HG02970 (cell line): ENCODE measurements around the gene PANK4.

Experiments
- ATAC-seq: cut with Tn5 transposase; IDR thresholded peaks from one replicate; pipeline ENCODE4 v1.9.1; 2021; ENCODE audit warnings: mild to moderate bottlenecking, moderate library complexity, moderate number of reproducible peaks; ENCODE audit not compliant: unreplicated experiment, low FRiP score

PANK4 gene

DNA sequence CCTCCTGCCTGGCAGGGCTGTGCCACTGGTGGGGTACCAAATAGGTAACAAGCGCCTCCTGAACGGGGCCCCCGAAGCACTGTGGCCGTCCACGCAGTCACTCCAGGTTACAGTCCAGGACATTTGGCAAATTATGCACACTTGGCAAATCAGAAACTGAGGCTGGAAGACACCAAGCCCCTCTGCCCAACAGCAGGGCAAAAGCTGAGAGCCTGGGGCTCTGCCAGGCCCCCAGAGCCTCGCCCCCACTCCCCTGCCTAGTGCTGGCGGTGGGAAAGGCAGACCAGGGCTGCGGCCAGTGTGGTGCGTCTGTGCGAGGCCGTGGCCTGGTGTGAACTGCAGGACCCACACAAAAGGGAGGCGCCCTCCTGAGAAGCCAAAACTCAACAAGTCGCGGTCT, 9.4 kb downstream of the PANK4 start:
- ATAC-seq: no peak

GRCh38 chr1:2516124-2516523, 10.3 kb downstream of the PANK4 start:
- ATAC-seq: no peak

GRCh38 chr1:2515763-2516080, 10.7 kb downstream of the PANK4 start:
- ATAC-seq: no peak

DNA sequence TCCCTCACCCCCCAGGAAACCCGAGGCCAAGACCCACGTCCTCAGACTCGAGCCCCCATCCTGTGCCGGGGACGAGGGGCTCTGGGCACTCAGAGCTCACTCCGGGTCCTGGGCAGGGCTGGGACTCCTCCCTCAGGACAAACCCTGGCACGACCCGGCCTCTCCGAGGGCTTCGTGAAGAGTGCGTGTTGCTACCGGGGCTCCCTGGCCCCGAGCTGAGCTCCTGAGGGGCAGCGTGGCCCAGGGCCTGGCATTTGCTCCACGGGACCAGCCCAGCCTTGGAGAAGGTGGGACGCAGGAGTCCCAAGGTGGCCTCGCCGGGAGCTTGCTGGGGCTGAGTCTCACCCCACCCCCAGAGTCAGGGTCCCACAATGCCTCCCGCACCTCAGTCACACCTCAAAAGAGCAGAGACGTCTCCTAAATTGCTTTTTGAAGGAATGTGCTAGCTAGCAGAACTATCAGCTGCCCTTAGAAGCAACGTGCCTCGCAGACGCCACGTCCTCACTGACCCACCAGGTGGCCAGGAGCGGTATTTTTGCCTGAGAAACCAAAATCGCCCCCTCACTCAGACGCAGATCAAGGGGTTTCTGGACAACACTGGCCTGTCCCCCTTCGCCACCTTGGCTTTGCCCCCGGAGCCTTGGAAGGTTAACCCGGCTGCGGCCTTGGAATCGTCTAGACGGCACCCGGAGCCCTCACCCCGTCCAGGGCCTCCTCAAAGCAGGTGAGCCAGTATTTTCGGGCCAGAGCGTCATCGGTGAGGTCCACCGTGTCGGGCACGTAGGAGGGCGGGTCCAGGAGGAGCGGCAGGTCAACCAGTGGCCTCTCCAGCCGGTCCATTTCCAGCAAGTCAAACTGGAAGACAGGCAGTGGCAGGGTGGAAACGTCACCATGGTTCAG, 11.3 kb downstream of the PANK4 start:
- no peak for ATAC-seq

GRCh38 chr1:2513939-2514652, 12.3 kb downstream of the PANK4 start:
- ATAC-seq: no peak

GRCh38 chr1:2512862-2513421, 13.5 kb downstream of the PANK4 start:
- no peak for ATAC-seq

DNA sequence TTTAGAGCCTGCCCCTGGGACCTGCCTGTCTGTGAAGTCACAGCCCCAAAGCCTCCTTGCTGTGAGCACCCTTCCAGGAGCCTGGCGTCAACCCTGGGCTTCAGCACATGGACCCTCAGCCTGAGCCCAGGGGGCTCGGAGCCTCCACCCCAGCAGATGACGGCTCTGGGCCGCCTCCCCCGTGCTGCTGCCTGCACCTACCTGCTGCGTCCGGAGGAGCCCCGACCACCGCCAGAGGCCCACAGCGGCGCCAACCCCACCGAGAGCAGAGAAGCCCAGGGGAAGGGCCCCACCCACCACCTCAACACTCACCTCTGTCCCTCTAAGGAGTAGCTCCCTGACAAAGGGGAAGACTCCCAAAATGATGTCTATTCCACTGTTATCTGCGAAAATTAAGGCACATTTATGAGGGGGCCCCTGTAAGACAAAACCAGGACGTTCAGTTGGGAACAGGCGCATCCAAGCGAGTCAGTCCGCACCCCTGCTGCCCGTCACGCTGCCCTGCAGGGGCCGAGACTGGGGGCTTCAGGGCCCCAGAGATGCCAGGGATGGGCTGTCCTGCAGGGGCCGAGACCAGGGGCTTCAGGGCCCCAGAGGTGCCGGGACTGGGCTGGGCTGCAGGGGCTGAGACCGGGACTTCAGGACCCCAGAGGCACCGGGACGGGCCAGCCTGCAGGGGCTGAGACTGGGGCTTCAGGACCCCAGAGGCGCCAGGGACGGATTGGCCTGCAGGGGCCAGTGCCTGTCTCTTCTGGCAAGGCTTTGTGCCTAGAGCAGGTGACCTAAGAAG, 15.8 kb downstream of the PANK4 start:
- no peak for ATAC-seq

GRCh38 chr1:2509589-2509988, 16.8 kb downstream of the PANK4 start:
- no peak for ATAC-seq

DNA sequence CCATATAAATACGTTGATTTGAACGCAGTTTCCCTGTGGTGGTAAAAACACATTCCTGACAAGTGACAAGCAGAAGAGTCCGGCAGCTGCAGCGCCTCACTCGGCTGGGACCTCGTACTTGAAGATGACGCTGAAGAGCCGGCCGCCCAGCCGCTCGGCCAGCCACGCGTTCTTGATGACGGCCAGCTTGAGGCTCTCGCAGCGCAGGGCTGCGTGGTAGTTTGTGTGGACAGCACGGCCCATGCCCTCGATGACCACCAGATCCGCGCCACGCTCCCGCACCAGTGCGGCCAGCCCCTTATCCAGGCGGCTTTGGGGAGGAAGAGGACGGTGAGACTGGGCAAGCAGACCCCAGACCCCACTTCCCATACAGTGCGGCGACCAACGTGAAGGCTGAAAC, 17.6 kb downstream of the PANK4 start:
- ATAC-seq: no peak

DNA sequence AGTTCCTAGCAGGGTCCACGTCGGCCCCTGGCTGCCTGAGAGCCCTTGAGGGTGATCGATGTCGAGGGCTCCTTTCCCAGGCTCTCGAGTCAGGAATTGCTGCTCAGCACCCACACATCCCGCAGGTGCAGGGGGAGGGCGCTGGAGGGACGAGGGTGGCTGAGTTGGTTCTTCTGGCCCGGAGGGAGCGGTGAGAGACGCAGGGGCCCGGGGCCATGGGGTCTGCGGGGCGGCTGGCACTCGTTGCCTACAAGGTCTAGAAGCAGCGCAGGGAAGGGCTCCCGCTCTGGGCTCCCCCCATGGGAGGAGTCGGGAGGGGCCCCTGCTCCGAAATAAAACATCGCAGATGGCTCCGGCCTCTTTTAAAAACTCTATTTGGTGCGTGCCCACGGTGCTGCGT, 18.2 kb downstream of the PANK4 start:
- ATAC-seq: no peak

DNA sequence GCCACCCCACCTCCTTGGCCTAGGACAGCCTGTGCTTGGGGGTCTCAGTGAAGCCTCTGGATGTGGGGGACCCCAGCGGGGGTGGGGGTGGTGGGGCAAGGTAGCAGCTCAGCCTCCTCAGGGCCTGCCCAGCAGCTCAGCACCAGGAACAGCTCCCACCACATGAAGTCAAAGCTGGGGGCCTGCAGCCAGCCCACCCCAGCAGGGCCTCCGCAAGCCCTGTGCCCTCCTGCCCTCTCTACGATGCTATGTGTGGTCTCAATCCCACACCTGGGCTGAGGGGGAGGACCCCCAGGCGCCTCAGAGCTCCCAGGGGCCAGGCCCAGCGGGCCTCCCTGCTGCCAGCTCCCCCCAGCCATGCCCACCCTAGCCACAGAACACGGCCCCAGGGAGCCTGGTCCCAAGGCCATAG, 18.6 kb downstream of the PANK4 start:
- ATAC-seq: no peak

- ATAC-seq: no peak
These were observed 19.4 kb downstream of the PANK4 start for GRCh38 chr1:2506901-2507565.

GRCh38 chr1:2506007-2506860, 20.2 kb downstream of the PANK4 start:
- ATAC-seq: no peak

- ATAC-seq: no peak
These were observed 20.9 kb downstream of the PANK4 start for GRCh38 chr1:2505461-2505994.

- no peak for ATAC-seq
These were observed 21.5 kb downstream of the PANK4 start for GRCh38 chr1:2504949-2505272.

DNA sequence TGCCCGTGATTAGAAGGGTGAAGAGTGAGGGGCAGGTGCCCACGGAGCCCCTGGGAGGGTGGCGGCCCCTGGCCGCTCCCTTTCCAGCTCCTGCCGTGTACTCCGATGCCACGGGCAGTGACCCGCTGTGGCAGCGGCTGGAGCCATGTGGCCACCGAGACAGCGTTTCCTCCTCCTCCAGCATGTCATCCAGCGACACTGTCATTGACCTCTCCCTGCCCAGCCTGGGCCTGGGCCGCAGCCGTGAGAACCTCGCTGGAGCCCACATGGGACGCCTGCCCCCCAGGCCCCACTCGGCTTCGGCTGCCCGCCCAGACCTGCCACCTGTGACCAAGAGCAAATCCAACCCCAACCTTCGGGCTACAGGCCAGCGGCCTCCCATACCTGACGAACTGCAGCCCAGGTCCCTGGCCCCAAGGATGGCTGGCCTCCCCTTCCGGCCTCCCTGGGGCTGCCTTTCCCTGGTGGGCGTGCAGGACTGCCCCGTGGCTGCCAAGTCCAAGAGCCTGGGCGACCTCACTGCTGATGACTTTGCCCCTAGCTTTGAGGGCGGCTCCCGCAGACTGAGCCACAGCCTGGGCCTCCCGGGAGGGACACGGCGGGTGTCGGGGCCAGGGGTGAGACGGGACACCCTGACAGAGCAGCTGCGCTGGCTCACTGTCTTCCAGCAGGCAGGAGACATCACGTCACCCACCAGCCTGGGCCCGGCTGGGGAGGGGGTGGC, 22.0 kb downstream of the PANK4 start:
- ATAC-seq: no peak

DNA sequence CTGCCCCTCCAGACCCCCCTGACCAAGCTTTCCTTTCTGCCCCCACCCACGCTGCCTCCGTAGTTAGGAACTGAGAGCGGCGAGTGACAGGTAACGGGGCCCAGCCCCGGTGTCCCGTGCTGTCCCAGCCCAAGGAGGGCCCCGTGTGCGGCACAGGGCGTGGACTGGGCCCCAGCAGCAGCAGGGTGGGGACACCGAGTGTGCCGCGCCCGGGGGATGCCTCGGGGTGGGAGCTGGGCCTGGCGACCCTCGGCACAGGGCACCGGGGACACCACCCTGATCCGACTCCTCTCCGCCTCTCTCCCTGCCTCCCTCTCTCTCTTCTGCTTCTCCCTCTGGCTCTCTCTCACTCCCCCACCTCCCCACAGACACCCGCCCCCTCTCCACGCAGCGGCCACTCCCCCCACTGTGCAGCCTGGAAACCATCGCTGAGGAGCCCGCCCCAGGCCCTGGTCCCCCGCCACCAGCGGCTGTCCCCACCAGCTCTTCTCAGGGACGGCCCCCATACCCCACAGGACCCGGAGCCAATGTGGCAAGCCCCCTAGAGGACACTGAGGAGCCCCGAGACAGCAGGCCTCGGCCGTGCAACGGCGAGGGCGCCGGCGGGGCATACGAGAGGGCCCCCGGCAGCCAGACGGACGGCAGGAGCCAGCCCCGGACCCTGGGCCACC, 22.7 kb downstream of the PANK4 start:
- no peak for ATAC-seq
